GM23338 (cell line): ENCODE results near the gene SOS2. TPM values are rescaled to one million over a fixed set of nuclear protein-coding genes. Genes with fewer than 3 reads are reported as not detected.

Experiments used
- CTCF ChIP-seq, 2 experiments: fragments of 200-600 bp in 1 of 2; sonication (generic) in 1 of 2; conservative IDR thresholded peaks; 2 replicates each; pipeline versions ENCODE4 v1.5.1 to v1.6.1; 2016 to 2017; ENCODE audit warnings: antibody characterized with exemption in 2 of 2, low read depth in 2 of 2, mild to moderate bottlenecking in 2 of 2, moderate library complexity in 1 of 2
- POLR2AphosphoS5 ChIP-seq: IDR thresholded peaks from 2 replicates; pipeline ENCODE4 v1.6.1; 2016; ENCODE audit warnings: antibody characterized with exemption, low read depth
- REST ChIP-seq: IDR thresholded peaks from one replicate; pipeline ENCODE4 v1.6.1; 2018; ENCODE audit warnings: antibody characterized with exemption; ENCODE audit not compliant: unreplicated experiment
- STAT1 ChIP-seq: IDR thresholded peaks from one replicate; pipeline ENCODE4 v1.6.1; 2016; ENCODE audit warnings: antibody characterized with exemption; ENCODE audit not compliant: unreplicated experiment
- ZNF462 ChIP-seq: fragments of 250-450 bp; sonication (Bioruptor Pico); IDR thresholded peaks from 2 replicates; pipeline ENCODE4 v1.5.0; 2020; ENCODE audit warnings: mild to moderate bottlenecking, moderate library complexity
- polyA plus RNA-seq: library from polyadenylated mRNA; unstranded; fragments of >200 nt; fragmentation: Nextera tagmentation; extraction: Ambion mirVana; gene quantifications from 2 replicates; pipeline ENCODE4 v1.2.1, GENCODE V29; 2016
- total RNA-seq: library from RNA; depleted of rRNA; stranded (reverse); fragments of >200 nt; shearing (Covaris generic); gene quantifications from 2 replicates; pipeline ENCODE4 v1.2.3, GENCODE V29; 2014

SOS2 gene
- total and polyA plus RNA-seq, 2 experiments from 2014 or later, result 3.5 to 11.4 TPM

GRCh38 chr14:50242566-50243310 is 11.4 kb upstream of the SOS2 start (continued):
- TF ChIP-seq ZNF462 (CRISPR knock-in tag) (no peak), CTCF (conservative IDR thresholded peaks at IDR 0.05; ENCODE audit: low read depth in 2 of 2) (no peak), REST (no peak), STAT1 (no peak), POLR2AphosphoS5 (no peak)
